B cell (primary cell): Measurements from ENCODE around the gene IFI30. TPM values are rescaled to one million over a fixed set of nuclear protein-coding genes. Genes with fewer than 3 reads are reported as not detected.

ENCODE experiments used
- ATAC-seq: fragments of 200-7000 bp; cut with Tn5 transposase; one replicate; pipeline ENCODE4 v1.10.0; 2021; ENCODE audit warnings: low read depth, mild to moderate bottlenecking, moderate number of reproducible peaks, moderate library complexity
- CTCF ChIA-PET: fragments of 350-600 bp; sonication (Branson Sonifier 250); formaldehyde crosslinking; loops from one replicate; lab custom pipeline; 2021; ENCODE audit warnings: antibody characterized with exemption, inconsistent platforms; lab: Charles Lee
- POLR2A ChIA-PET: fragments of 350-600 bp; sonication (Branson Sonifier 250); formaldehyde crosslinking; loops from one replicate; lab custom pipeline; 2021; ENCODE audit warnings: antibody characterized with exemption; lab: Charles Lee
- DNase-seq: peaks from one replicate; pipeline ENCODE4 v3.0.0; 2013
- H2AFZ ChIP-seq: 2 replicates; pipeline ENCODE4 v1.6.1; 2012; ENCODE audit warnings: mild to moderate bottlenecking, low read depth, low read length; ENCODE audit not compliant: insufficient read depth, poor library complexity, severe bottlenecking
- H3K27ac ChIP-seq, 2 donors: 1 replicate in 1 of 2; 2 replicates in 1 of 2; pipeline ENCODE4 v1.5.1; 2012 to 2013; ENCODE audit warnings: low read length in 2 of 2, mild to moderate bottlenecking in 2 of 2, moderate library complexity in 1 of 2
- H3K27me3 ChIP-seq, 4 experiments: fragments of 200-600 bp in 1 of 4; sonication (generic) in 1 of 4; replicated peaks in 1 of 4; 1 replicate in 2 of 4; 2 replicates in 2 of 4; pipeline versions ENCODE4 v1.6.1 to v1.7.0; 2013 to 2016; ENCODE audit warnings: low read length in 3 of 4, mild to moderate bottlenecking in 2 of 4, mixed read lengths in 1 of 4, moderate library complexity in 1 of 4; ENCODE audit not compliant: insufficient read depth in 4 of 4, control insufficient read depth in 3 of 4; ENCODE audit errors: control extremely low read depth in 1 of 4
- H3K36me3 ChIP-seq, 2 experiments: replicated peaks in 1 of 2; 1 replicate in 1 of 2; 2 replicates in 1 of 2; pipeline versions ENCODE4 v1.6.1 to v1.7.1; 2013; ENCODE audit warnings: low read length in 1 of 2; ENCODE audit not compliant: insufficient read depth in 2 of 2, control insufficient read depth in 1 of 2; ENCODE audit errors: control extremely low read depth in 1 of 2, extremely low read depth in 1 of 2
- H3K4me1 ChIP-seq, 2 donors: fragments of 200-600 bp in 1 of 2; sonication (generic) in 1 of 2; 1 replicate in 1 of 2; 2 replicates in 1 of 2; pipeline versions ENCODE4 v1.5.1 to v1.6.1; 2013 to 2017; ENCODE audit warnings: low read length in 2 of 2; ENCODE audit not compliant: control insufficient read depth in 2 of 2, insufficient read depth in 2 of 2
- H3K4me2 ChIP-seq: replicated peaks from 2 replicates; pipeline ENCODE3; 2012; ENCODE audit warnings: mild to moderate bottlenecking, low read depth, low read length; ENCODE audit not compliant: poor library complexity, severe bottlenecking
- H3K4me3 ChIP-seq, 5 experiments: fragments of 200-600 bp in 1 of 5; sonication (generic) in 1 of 5; 1 replicate in 3 of 5; 2 replicates in 2 of 5; pipeline versions ENCODE4 v1.5.1 to v1.7.0; 2011 to 2016; ENCODE audit warnings: low read length in 4 of 5, mild to moderate bottlenecking in 4 of 5, low read depth in 2 of 5, control low read depth in 1 of 5, moderate library complexity in 1 of 5; ENCODE audit not compliant: insufficient read depth in 1 of 5; ENCODE audit errors: control extremely low read depth in 1 of 5, extremely low read depth in 1 of 5
- H3K79me2 ChIP-seq: fragments of 200-600 bp; sonication (generic); one replicate; pipeline ENCODE4 v1.6.0; 2016; ENCODE audit warnings: low read length; ENCODE audit not compliant: control insufficient read depth, insufficient read depth
- H3K9ac ChIP-seq: fragments of 200-600 bp; sonication (generic); 2 replicates; pipeline ENCODE4 v1.6.1; 2017; ENCODE audit warnings: mild to moderate bottlenecking, low read length, moderate library complexity
- H3K9me3 ChIP-seq, 3 donors: one replicate each; pipeline versions ENCODE4 v1.6.1 to v1.7.1; 2013; ENCODE audit warnings: low read length in 2 of 3; ENCODE audit not compliant: control insufficient read depth in 2 of 3, insufficient read depth in 1 of 3; ENCODE audit errors: control extremely low read depth in 1 of 3
- H4K20me1 ChIP-seq: 2 replicates; pipeline ENCODE4 v1.6.0; 2012; ENCODE audit warnings: mild to moderate bottlenecking, low read length; ENCODE audit not compliant: insufficient read depth, control insufficient read depth, poor library complexity, severe bottlenecking
- H3K27ac Mint-ChIP-seq: one replicate; pipeline ENCODE4 v1.8.0; 2021; ENCODE audit warnings: mixed read lengths
- H3K27me3 Mint-ChIP-seq: one replicate; pipeline ENCODE4 v1.8.0; 2021; ENCODE audit warnings: mixed read lengths
- H3K4me1 Mint-ChIP-seq: one replicate; pipeline ENCODE4 v1.8.0; 2021; ENCODE audit warnings: mixed read lengths
- H3K4me3 Mint-ChIP-seq: one replicate; pipeline ENCODE4 v1.8.0; 2021; ENCODE audit warnings: mixed read lengths
- H3K9me3 Mint-ChIP-seq: one replicate; pipeline ENCODE4 v1.8.0; 2022; ENCODE audit warnings: mixed read lengths; ENCODE audit not compliant: insufficient read depth
- EZH2 ChIP-seq: IDR thresholded peaks from 2 replicates; pipeline ENCODE4 v1.6.1; 2012; ENCODE audit warnings: borderline replicate concordance, low read depth, mild to moderate bottlenecking, moderate library complexity, low read length; ENCODE audit not compliant: insufficient read depth, poor library complexity, severe bottlenecking
- WGBS: methylation state at CpG from one replicate; pipeline ENCODE4 v1.1.5; 2013; ENCODE audit warnings: missing lambda C conversion rate; ENCODE audit not compliant: insufficient coverage; 5-methylcytosine and 5-hydroxymethylcytosine counted together
- intact Hi-C: fragments of 100-400 bp; cut with micrococcal nuclease; formaldehyde crosslinking; loops from one replicate; pipeline ENCODE4 v1.10.0; 2022
- polyA plus RNA-seq: library from polyadenylated mRNA; depleted of rRNA; stranded (reverse); fragments of >200 nt; gene quantifications from 2 replicates; pipeline ENCODE4 v1.2.3, GENCODE V29; 2012
- total RNA-seq, 2 donors: library from RNA; stranded (reverse); fragments of 120-200 nt in 1 of 2; gene quantifications; 1 replicate in 1 of 2; 2 replicates in 1 of 2; pipeline versions ENCODE4 v1.2.3 to v1.2.4, GENCODE V29; 2013 to 2022
- TF ChIP-seq, protein P1 (sequence below): fragments of 200-600 bp; IDR thresholded peaks from one replicate; pipeline ENCODE4 v1.8.0; 2022; ENCODE audit warnings: antibody characterized with exemption, mild to moderate bottlenecking

IFI30 gene
- total and polyA plus RNA-seq, 2 donors (not counting 1 experiment from before 2014, with no cell fraction given), result 171 to 222 TPM

DNA sequence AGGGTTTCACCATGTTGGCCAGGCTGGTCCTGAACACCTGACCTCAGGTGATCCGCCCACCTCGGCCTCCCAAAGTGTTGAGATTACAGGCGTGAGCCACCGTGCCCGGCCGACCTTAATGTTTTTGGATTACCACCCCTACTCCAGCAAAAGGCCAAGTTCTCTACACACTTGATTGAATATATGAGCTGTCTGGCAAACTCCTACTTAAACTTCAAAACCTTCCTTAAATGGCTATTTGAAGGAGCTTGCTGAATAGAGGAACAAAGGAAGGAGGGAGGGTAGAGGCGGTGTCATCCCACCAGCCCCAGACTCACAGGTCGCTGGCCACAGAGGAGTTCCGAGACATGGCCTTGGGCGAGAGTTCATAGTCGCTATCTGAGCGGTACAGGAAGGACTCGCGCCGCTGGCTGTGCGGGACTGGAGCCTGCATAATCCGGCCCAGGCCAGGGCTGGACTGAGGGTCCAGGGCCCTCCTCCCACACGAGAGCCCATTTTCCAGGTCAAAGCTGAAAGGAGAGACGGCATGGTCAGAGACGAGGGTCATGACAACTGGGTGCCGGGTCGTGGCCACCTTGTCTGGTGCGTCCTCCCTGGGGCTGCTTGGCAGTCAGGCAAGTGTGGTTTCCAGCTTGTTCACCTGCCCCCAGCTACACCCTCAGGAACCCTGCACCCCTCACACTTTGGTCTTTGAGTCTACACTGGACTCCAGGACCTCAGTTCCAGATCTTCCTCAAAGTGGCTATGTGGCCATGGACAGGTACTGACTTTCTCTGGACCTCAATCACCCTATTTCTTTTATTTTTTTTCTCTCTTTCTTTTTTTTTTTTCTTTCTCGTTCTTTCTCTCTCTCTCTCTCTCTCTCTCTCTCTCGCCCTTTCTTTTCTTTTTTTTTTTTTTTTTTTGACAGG, 48.5 kb downstream of the IFI30 start:
- Mint-ChIP-seq H3K4me3 (no peak overlapping the region), H3K9me3 (no peaks in the 10 kb centered on the region), H3K4me1 (peaks cover 30% of the 10 kb centered on the region), H3K27ac (no peak overlapping the region), H3K27me3 (peaks cover 38% of the 10 kb centered on the region)
- Histone ChIP-seq H3K27ac (no peak overlapping the region), H4K20me1 (peaks cover 3% of the 10 kb centered on the region), H3K4me1 (peaks cover 25 to 31% of the 10 kb centered on the region in 2 donors), H3K4me2 (no peak overlapping the region), H2AFZ (no peak overlapping the region), H3K4me3 (no peak overlapping the region), H3K9ac (no peak overlapping the region), H3K9me3 (peaks cover 0 to 45% (median 0%) of the 10 kb centered on the region in 3 donors), H3K36me3 (no peaks in the 10 kb centered on the region), H3K79me2 (no peaks in the 10 kb centered on the region), H3K27me3 (peaks cover 0 to 72% (median 32%) of the 10 kb centered on the region in 4 experiments)
- ATAC-seq, result no peak
- ChIA-PET CTCF (interaction anchor here (0.7 to 2.2 kb wide), 4 partner anchors 9 to 107 kb away, joined by 3 to 6 read pairs (median 4); no protein-coding TSS in a partner anchor), POLR2A (no interaction called here)
- intact Hi-C loops, result no loop called here
- TF ChIP-seq EZH2, result no peak
- TF ChIP-seq, protein P1, sequence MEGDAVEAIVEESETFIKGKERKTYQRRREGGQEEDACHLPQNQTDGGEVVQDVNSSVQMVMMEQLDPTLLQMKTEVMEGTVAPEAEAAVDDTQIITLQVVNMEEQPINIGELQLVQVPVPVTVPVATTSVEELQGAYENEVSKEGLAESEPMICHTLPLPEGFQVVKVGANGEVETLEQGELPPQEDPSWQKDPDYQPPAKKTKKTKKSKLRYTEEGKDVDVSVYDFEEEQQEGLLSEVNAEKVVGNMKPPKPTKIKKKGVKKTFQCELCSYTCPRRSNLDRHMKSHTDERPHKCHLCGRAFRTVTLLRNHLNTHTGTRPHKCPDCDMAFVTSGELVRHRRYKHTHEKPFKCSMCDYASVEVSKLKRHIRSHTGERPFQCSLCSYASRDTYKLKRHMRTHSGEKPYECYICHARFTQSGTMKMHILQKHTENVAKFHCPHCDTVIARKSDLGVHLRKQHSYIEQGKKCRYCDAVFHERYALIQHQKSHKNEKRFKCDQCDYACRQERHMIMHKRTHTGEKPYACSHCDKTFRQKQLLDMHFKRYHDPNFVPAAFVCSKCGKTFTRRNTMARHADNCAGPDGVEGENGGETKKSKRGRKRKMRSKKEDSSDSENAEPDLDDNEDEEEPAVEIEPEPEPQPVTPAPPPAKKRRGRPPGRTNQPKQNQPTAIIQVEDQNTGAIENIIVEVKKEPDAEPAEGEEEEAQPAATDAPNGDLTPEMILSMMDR, result no peak
- DNase-seq, result no peak
- WGBS, result 83% methylated on average over 23 of the region's 25 CpGs
